GM12878 (cell line): ENCODE measurements around the gene GALK2. TPM values are rescaled to one million over a fixed set of nuclear protein-coding genes. Genes with fewer than 3 reads are reported as not detected.

Experiments used
- ATAC-seq: fragments of 200-7000 bp; cut with Tn5 transposase; 3 replicates; pipeline ENCODE4 v1.9.1; 2020; ENCODE audit warnings: mild to moderate bottlenecking, moderate library complexity
- BruUV-seq: library from RNA; stranded (reverse); fragments of 400-500 nt; replicated peaks from 2 replicates; lab custom pipeline; 2021; lab: Mats Ljungman, UMichigan
- CTCF ChIA-PET: fragments of 300-600 bp; sonication (Branson Sonifier 250); formaldehyde crosslinking; extraction: SDS; loops from one replicate; lab custom pipeline; 2021; ENCODE audit warnings: inconsistent platforms; lab: Yijun Ruan, JAX
- POLR2A ChIA-PET: fragments of 350-600 bp; formaldehyde crosslinking; extraction: SDS; loops from one replicate; lab custom pipeline; 2021; ENCODE audit warnings: inconsistent platforms; lab: Charles Lee
- RAD21 ChIA-PET: fragments of 300-600 bp; sonication (Branson Sonifier 250); formaldehyde crosslinking; loops from one replicate; lab custom pipeline; 2023; ENCODE audit warnings: antibody characterized with exemption; ENCODE audit not compliant: unreplicated experiment; lab: Charles Lee
- SMC1A ChIA-PET: fragments of 300-600 bp; sonication (Branson Sonifier 250); formaldehyde crosslinking; loops from one replicate; lab custom pipeline; 2023; ENCODE audit not compliant: unreplicated experiment, uncharacterized antibody; lab: Charles Lee
- DNase-seq: peaks from one replicate; pipeline ENCODE4 v3.0.0-alpha.2; 2011; ENCODE audit warnings: low read depth, low spot score
- FAIRE-seq: peaks from 3 replicates; lab custom pipeline; 2011; peaks lifted over from hg19 to GRCh38; lab: Jason Lieb, UNC
- H2AFZ ChIP-seq: 2 replicates; pipeline ENCODE4 v1.6.0; 2011; ENCODE audit warnings: low read depth, low read length, control low read depth; ENCODE audit not compliant: control insufficient read depth
- H3K27ac ChIP-seq: 2 replicates; pipeline ENCODE4 v1.5.1; 2011; ENCODE audit warnings: control low read depth; ENCODE audit not compliant: control insufficient read depth, insufficient read depth
- H3K27me3 ChIP-seq, 2 experiments: replicated peaks in 1 of 2; 2 replicates each; pipeline versions ENCODE4 v1.6.0 to v1.6.1; 2011; ENCODE audit warnings: low read length in 1 of 2; ENCODE audit not compliant: control insufficient read depth in 2 of 2, insufficient read depth in 2 of 2
- H3K36me3 ChIP-seq, 2 experiments: 2 replicates each; pipeline ENCODE4 v1.5.1; 2011; ENCODE audit warnings: low read length in 1 of 2; ENCODE audit not compliant: control insufficient read depth in 2 of 2, insufficient read depth in 2 of 2
- H3K4me1 ChIP-seq: 2 replicates; pipeline ENCODE4 v1.6.1; 2011; ENCODE audit warnings: mild to moderate bottlenecking, low read length, moderate library complexity, mixed read lengths; ENCODE audit not compliant: control insufficient read depth, insufficient read depth
- H3K4me2 ChIP-seq: 2 replicates; pipeline ENCODE4 v1.6.0; 2011; ENCODE audit warnings: control low read depth; ENCODE audit not compliant: control insufficient read depth, insufficient read depth
- H3K4me3 ChIP-seq: fragments of 200-600 bp; sonication (generic); 2 replicates; pipeline ENCODE4 v1.5.1; 2016
- H3K79me2 ChIP-seq: 2 replicates; pipeline ENCODE4 v1.6.0; 2011; ENCODE audit warnings: low read length; ENCODE audit not compliant: control insufficient read depth, insufficient read depth
- H3K9ac ChIP-seq: 2 replicates; pipeline ENCODE4 v1.8.0; 2011; ENCODE audit warnings: low read length, control low read depth, mixed read lengths; ENCODE audit not compliant: control insufficient read depth, insufficient read depth
- H3K9me3 ChIP-seq: replicated peaks from 3 replicates; pipeline ENCODE4 v1.5.1; 2011; ENCODE audit warnings: mild to moderate bottlenecking, low read length; ENCODE audit not compliant: control insufficient read depth, insufficient read depth
- H4K20me1 ChIP-seq: 2 replicates; pipeline ENCODE4 v1.6.0; 2011; ENCODE audit not compliant: control insufficient read depth, insufficient read depth
- FOS ChIP-seq: IDR thresholded peaks from 3 replicates; pipeline ENCODE4 v1.6.1; 2011; ENCODE audit warnings: borderline replicate concordance; ENCODE audit not compliant: insufficient read length; ENCODE audit errors: extremely low read depth
- IKZF1 ChIP-seq: fragments of 450-650 bp; conservative IDR thresholded peaks from 2 replicates; pipeline ENCODE4 v1.6.1; 2017; ENCODE audit warnings: antibody characterized with exemption, mild to moderate bottlenecking
- PAX8 ChIP-seq: fragments of 450-650 bp; IDR thresholded peaks from 2 replicates; pipeline ENCODE4 v1.6.1; 2017; ENCODE audit warnings: mild to moderate bottlenecking, moderate library complexity
- SMAD5 ChIP-seq: IDR thresholded peaks from 2 replicates; pipeline ENCODE4 v1.6.1; 2016; ENCODE audit warnings: antibody characterized with exemption, low read depth
- SMARCA5 ChIP-seq: fragments of 450-650 bp; IDR thresholded peaks from 2 replicates; pipeline ENCODE4 v1.6.1; 2017; ENCODE audit warnings: mild to moderate bottlenecking
- SREBF2 ChIP-seq: IDR thresholded peaks from 2 replicates; pipeline ENCODE4 v1.6.1; 2012; ENCODE audit warnings: mild to moderate bottlenecking, low read length
- WGBS: methylation state at CpG from one replicate; pipeline ENCODE4 v1.1.6; 2016; ENCODE audit warnings: low lambda C conversion rate; ENCODE audit not compliant: insufficient replicate concordance, insufficient coverage; ENCODE audit errors: missing lambda C conversion rate; 5-methylcytosine and 5-hydroxymethylcytosine counted together
- in situ Hi-C: fragments of 300-500 bp; cut with MboI; formaldehyde crosslinking; loops from 9 replicates; pipeline ENCODE4 v1.14.3; 2018; ENCODE audit warnings: mixed read lengths
- intact Hi-C: fragments of 100-400 bp; cut with micrococcal nuclease; formaldehyde crosslinking; loops from one replicate; pipeline ENCODE4 v1.14.2; 2022; ENCODE audit not compliant: unreplicated experiment
- polyA plus RNA-seq, 11 experiments: library from polyadenylated mRNA; depleted of rRNA in 4 of 11; unstranded in 6 of 11; stranded (reverse) in 5 of 11; fragments of >200 nt; fragmentation: Nextera tagmentation in 4 of 11; fragmentation: Illumina TruSeq in 1 of 11; extraction: Ambion mirVana in 4 of 11; extraction: Trizol in 1 of 11; gene quantifications; 1 replicate in 1 of 11; 2 replicates in 10 of 11; pipeline versions ENCODE4 v1.2.1 to v1.2.3, GENCODE V29; 2011 to 2016; ENCODE audit warnings: inconsistent platforms in 2 of 11, missing spikeins in 2 of 11, low read depth in 1 of 11
- total RNA-seq, 4 experiments: library from RNA; depleted of rRNA in 3 of 4; stranded (reverse); fragments of >200 nt in 3 of 4; fragmentation: Illumina TruSeq in 1 of 4; extraction: Trizol in 1 of 4; gene quantifications; 2 replicates each; pipeline versions ENCODE4 v1.2.1 to v1.2.3, GENCODE V29; 2013 to 2021
- TF ChIP-seq, protein P1 (sequence below): fragments of 450-650 bp; IDR thresholded peaks from 2 replicates; pipeline ENCODE4 v1.6.1; 2017; ENCODE audit warnings: mild to moderate bottlenecking, moderate library complexity
- TF ChIP-seq, protein P2 (sequence below): IDR thresholded peaks from 2 replicates; pipeline ENCODE4 v1.6.1; 2012; ENCODE audit warnings: low read depth, low read length, improper control_type of control experiment
- TF ChIP-seq, protein P3 (sequence below): fragments of 450-650 bp; IDR thresholded peaks from 2 replicates; pipeline ENCODE4 v1.6.1; 2017; ENCODE audit warnings: mild to moderate bottlenecking
- TF ChIP-seq, protein P4 (sequence below): fragments of 150-350 bp; IDR thresholded peaks from 2 replicates; pipeline ENCODE4 v1.6.1; 2014; ENCODE audit warnings: mild to moderate bottlenecking, low read depth, low read length

The GALK2 gene
- total and polyA plus RNA-seq, 10 of the 15 experiments (the other 5 are each of a cell fraction or from before 2014, with no cell fraction given), result 11.9 to 26.7 (median 15.4) TPM

DNA sequence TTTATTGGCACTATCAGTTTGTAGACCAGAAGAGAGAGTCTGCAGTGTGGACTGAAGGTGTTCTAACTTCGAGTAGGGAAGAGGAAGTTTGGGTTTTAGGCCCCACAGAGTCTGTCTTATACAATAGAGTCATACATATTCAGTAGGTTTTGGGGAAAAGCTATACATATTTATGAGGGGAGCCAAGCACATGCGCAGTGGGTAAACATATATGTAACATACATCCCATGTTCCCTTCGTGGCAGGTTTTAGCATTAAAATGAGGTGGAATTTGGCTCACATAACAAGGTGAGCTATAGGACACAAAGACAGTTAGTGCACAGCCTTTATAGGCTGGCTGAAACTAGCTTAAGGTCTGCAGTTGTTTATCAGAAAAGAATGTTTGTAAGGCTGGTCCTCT, 4.9 kb downstream of the GALK2 start:
- Histone ChIP-seq H3K4me2 (no peak overlapping the region), H3K27me3 (no peaks in the 10 kb centered on the region), H4K20me1 (no peaks in the 10 kb centered on the region), H3K79me2 (no peaks in the 10 kb centered on the region; the same call in none of the 2 replicates), H3K36me3 (no peaks in the 10 kb centered on the region), H3K9me3 (no peaks in the 10 kb centered on the region; the same call in 2 of the 3 replicates), H3K4me1 (no peaks in the 10 kb centered on the region), H2AFZ (no peak overlapping the region), H3K27ac (no peak overlapping the region), H3K9ac (no peak overlapping the region), H3K4me3 (no peak overlapping the region)
- intact Hi-C loops, result no loop called here
- TF ChIP-seq SMARCA5 (no peak), SREBF2 (no peak), FOS (no peak), SMAD5 (no peak), PAX8 (no peak), IKZF1 (no peak)
- TF ChIP-seq, protein P1, sequence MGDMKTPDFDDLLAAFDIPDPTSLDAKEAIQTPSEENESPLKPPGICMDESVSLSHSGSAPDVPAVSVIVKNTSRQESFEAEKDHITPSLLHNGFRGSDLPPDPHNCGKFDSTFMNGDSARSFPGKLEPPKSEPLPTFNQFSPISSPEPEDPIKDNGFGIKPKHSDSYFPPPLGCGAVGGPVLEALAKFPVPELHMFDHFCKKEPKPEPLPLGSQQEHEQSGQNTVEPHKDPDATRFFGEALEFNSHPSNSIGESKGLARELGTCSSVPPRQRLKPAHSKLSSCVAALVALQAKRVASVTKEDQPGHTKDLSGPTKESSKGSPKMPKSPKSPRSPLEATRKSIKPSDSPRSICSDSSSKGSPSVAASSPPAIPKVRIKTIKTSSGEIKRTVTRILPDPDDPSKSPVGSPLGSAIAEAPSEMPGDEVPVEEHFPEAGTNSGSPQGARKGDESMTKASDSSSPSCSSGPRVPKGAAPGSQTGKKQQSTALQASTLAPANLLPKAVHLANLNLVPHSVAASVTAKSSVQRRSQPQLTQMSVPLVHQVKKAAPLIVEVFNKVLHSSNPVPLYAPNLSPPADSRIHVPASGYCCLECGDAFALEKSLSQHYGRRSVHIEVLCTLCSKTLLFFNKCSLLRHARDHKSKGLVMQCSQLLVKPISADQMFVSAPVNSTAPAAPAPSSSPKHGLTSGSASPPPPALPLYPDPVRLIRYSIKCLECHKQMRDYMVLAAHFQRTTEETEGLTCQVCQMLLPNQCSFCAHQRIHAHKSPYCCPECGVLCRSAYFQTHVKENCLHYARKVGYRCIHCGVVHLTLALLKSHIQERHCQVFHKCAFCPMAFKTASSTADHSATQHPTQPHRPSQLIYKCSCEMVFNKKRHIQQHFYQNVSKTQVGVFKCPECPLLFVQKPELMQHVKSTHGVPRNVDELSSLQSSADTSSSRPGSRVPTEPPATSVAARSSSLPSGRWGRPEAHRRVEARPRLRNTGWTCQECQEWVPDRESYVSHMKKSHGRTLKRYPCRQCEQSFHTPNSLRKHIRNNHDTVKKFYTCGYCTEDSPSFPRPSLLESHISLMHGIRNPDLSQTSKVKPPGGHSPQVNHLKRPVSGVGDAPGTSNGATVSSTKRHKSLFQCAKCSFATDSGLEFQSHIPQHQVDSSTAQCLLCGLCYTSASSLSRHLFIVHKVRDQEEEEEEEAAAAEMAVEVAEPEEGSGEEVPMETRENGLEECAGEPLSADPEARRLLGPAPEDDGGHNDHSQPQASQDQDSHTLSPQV, result no peak
- TF ChIP-seq, protein P2, sequence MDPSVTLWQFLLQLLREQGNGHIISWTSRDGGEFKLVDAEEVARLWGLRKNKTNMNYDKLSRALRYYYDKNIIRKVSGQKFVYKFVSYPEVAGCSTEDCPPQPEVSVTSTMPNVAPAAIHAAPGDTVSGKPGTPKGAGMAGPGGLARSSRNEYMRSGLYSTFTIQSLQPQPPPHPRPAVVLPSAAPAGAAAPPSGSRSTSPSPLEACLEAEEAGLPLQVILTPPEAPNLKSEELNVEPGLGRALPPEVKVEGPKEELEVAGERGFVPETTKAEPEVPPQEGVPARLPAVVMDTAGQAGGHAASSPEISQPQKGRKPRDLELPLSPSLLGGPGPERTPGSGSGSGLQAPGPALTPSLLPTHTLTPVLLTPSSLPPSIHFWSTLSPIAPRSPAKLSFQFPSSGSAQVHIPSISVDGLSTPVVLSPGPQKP, result no peak
- TF ChIP-seq, protein P3, sequence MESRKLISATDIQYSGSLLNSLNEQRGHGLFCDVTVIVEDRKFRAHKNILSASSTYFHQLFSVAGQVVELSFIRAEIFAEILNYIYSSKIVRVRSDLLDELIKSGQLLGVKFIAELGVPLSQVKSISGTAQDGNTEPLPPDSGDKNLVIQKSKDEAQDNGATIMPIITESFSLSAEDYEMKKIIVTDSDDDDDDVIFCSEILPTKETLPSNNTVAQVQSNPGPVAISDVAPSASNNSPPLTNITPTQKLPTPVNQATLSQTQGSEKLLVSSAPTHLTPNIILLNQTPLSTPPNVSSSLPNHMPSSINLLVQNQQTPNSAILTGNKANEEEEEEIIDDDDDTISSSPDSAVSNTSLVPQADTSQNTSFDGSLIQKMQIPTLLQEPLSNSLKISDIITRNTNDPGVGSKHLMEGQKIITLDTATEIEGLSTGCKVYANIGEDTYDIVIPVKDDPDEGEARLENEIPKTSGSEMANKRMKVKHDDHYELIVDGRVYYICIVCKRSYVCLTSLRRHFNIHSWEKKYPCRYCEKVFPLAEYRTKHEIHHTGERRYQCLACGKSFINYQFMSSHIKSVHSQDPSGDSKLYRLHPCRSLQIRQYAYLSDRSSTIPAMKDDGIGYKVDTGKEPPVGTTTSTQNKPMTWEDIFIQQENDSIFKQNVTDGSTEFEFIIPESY, result no peak
- TF ChIP-seq, protein P4, sequence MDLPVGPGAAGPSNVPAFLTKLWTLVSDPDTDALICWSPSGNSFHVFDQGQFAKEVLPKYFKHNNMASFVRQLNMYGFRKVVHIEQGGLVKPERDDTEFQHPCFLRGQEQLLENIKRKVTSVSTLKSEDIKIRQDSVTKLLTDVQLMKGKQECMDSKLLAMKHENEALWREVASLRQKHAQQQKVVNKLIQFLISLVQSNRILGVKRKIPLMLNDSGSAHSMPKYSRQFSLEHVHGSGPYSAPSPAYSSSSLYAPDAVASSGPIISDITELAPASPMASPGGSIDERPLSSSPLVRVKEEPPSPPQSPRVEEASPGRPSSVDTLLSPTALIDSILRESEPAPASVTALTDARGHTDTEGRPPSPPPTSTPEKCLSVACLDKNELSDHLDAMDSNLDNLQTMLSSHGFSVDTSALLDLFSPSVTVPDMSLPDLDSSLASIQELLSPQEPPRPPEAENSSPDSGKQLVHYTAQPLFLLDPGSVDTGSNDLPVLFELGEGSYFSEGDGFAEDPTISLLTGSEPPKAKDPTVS, result no peak
- in situ Hi-C loops, result loop anchor here (25.0 kb wide), 1 partner anchor 813 kb away; no protein-coding TSS in a partner anchor
- no TSS peak for BruUV-seq
- ChIA-PET RAD21 (no interaction called here), CTCF (no interaction called here), POLR2A (no interaction called here), SMC1A (no interaction called here)
- ATAC-seq, result no peak
- no peak for FAIRE-seq
- no peak for DNase-seq
- WGBS, result 73% methylated on average over 3 of the region's 3 CpGs
